HG03521 (cell line): ENCODE data around the gene PRICKLE2.

Source experiments
- ATAC-seq: cut with Tn5 transposase; IDR thresholded peaks from one replicate; pipeline ENCODE4 v1.9.1; 2021; ENCODE audit warnings: mild to moderate bottlenecking, moderate library complexity; ENCODE audit not compliant: unreplicated experiment

The PRICKLE2 gene

DNA sequence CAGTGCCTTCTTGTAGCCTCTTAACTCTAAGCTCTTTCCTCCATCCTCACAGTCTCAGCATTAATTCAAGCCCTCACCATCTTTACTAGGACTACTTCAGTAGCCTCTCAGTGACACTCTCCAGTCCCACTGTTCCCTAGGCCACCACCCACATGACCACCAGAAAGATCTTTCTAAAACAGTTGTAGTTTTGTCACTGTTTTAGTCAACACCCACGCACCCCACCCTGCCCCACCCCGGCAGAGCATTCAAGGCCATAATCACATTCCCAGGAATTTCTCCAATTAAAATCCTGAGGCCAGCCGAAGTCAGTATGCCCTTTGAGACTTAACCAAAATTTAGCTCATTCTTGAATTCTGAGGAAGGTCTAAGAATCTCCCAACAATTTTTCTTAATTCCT, 170.8 kb downstream of the PRICKLE2 start:
- no peak for ATAC-seq

DNA sequence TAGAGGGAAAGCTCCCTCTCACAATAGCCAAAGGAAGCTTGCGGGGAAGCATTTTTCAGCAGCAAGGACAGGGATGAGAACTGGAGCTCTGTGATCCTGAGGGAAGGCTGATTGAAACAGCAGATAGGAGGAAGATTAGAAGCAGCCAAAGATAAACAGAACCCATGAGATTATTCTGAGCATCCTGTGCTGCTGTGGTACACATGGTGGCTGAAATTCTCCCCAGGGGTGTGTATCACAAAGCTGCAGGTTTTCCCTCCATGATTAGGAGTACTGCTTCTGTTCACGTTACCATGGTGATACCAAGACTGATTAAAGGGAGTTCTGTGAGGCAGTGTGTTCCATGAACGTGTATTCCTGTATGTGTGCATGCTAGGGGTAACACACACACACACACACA, 171.7 kb downstream of the PRICKLE2 start:
- ATAC-seq, result no peak

DNA sequence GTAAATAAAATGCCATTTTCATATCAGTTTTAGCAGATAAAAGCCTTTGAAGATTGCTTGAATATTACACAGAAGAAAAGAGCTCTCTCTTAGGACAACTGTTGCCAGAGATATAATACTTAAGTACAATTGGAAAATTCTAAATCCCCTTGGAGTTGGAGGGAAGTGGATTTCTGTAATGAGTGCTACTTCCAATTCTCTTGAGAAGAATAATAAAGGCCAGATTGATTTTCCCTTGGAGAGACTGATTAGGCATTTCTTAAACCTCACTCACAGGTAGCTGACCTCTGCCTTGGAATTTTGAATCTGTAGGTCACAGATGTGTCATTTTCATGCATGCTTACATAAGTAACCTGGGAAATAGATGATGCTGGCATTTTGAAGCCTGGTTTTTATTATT, 172.1 kb downstream of the PRICKLE2 start:
- no peak for ATAC-seq

DNA sequence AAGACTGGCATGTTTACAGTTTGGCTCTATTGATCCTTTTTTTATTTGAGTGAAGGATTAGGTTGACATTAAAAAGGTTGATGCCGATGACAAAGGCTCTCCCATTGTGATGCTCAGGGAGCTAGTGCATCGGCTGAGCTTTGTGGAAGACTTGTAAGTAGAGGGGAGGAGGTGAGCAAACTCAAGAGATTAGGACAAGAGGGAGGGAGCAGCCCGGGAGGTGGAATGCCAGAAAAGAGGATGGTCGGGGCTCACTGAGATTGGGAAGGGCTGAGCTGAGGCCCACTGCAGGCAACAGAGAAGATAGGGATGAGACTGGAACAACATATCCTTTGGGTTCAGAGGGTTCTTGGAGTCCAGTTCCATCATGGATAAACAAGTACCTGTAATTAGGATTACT, 175.4 kb downstream of the PRICKLE2 start:
- no peak for ATAC-seq

DNA sequence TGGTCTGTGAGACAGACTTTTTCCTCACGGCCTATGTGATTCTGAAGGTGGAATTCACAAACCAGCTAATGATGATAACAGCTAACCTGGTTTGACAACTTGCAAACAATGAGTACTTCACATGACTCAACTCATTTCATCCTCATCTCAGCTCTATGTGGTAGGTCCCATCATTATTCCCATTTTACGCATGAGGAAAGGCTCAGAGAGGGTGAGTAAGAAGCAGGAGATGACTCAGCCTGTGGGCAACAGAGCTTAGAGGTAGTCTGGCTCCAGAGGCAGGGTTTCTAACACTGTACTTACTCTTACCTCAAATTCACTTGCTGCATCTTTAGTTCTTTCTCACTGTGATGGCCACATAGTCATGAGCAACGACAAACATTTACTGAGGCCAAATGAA, 176.1 kb downstream of the PRICKLE2 start:
- ATAC-seq, result no peak

DNA sequence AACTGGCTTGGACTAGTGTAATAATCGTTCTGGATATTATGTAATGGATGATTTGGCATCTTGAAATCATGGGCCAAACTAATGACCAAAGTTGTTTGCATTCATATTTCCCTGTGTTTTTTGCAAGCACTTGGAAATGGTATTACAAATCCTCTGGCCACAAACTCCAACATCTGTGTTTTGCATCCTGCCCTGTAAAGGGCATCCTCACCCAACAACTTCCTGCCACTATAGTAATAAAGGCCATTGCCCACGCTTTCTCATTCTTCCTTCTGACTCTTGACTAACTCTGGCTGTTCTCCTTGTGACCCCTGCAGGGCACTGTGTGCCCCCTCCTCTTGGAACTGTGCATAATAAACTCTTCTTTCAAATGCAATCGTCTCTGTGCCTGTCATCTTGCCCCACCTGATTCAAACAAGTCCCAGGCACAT, 176.6 kb downstream of the PRICKLE2 start:
- no peak for ATAC-seq

DNA sequence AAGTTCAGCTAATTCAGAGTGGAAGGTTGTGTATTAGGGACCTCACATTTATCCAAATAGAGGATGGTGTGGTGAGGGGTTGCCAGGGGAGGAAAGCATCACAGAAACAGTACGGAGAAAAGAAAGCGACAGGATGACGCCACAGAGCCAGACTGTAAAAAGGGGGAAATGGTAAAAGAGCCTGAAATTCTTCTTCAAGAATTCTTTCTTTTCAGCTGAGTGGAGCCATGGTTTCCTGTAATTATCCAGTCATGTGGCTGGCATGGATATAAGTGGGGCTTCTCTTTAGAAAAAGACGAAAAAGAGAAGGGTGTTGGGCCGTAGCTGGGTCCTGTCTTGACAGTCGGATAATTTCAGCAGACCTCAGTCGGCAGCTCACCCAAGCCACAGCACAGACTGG, 177.5 kb downstream of the PRICKLE2 start:
- no peak for ATAC-seq

DNA sequence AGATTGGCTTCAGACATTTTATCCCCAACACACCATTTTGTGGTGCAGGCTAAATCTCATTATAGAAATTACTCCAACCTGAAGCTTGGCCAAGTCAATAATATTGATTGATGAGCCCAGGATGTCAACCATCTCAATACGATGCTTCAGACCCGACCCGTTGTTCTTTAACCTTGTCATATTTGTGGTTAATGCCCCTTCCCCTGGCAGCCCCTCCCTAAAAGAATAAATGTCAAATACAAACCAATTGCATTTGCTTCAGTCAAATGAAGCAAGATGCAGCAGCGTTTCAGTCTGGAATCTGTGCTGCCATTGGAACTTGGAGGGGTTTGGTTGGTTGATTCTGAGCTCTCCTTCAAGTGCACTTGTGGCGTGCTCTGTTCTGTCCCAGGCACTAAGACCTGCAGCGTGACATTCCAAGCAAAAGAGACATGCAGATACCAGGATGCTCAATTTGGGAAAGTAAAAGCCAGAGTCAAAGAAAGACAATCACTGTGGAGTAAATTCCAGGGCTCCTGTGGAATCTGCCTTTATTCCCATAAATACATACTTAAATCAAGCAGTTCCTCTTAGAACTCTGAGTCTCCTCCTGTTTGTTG, 178.2 kb downstream of the PRICKLE2 start:
- ATAC-seq, result no peak

DNA sequence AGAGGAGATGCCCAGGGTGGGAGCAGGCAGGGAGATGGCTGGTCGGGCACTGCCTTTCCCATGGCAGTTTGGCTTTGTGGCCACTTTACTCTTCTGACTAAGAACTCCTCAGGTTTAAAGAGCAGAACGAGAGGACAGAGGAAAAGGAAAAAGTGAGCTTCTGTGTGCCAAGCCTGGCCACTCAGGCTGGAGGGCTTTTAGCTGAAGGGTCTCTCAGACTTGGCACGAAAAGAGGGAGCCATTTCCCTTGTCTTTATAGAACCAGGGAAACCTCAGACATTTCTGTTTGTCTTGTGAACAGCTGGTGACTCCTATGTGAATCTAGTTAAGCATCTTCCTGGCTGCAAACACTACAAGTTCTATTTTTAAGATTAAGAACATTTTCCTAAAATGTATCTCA, 178.7 kb downstream of the PRICKLE2 start:
- no peak for ATAC-seq

DNA sequence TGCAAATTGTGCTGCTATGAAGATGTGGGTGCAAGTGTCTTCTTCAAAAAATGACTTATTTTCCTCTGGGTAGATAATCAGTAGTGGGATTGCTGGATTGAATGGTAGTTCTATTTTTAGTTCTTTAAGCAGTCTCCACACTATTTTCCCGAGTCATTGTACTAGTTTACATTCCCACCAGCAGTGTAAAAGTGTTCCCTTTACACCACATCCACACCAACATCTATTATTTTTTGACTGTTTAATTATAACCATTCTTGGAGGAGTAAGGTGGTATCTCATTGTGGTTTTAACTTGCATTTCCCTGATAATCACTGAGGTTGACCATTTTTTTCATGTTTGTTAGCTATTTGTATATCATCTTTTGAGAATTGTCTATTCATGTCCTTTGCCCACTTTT, 182.3 kb downstream of the PRICKLE2 start:
- ATAC-seq, result no peak
